SK-N-SH (cell line): ENCODE measurements around the gene PQBP1.

Experiments used
- CHD2 ChIP-seq: fragments of 150-350 bp; IDR thresholded peaks from 2 replicates; pipeline ENCODE4 v1.6.1; 2018; ENCODE audit warnings: low read length; ENCODE audit not compliant: partially characterized antibody
- EP300 ChIP-seq, 2 experiments: IDR thresholded peaks; 2 replicates each; pipeline versions ENCODE4 v1.4.0 to v1.6.1; 2012; ENCODE audit warnings: borderline replicate concordance in 1 of 2, low read depth in 1 of 2, low read length in 1 of 2
- GABPA ChIP-seq: IDR thresholded peaks from 2 replicates; pipeline ENCODE4 v1.4.0; 2012; ENCODE audit warnings: low read depth, mild to moderate bottlenecking
- POLR2AphosphoS5 ChIP-seq: IDR thresholded peaks from 2 replicates; pipeline ENCODE4 v1.6.1; 2012; ENCODE audit warnings: low read depth, low read length
- RCOR1 ChIP-seq: fragments of 150-350 bp; IDR thresholded peaks from 2 replicates; pipeline ENCODE4 v1.6.1; 2017; ENCODE audit warnings: antibody characterized with exemption, low read length
- RFX5 ChIP-seq: IDR thresholded peaks from 2 replicates; pipeline ENCODE4 v1.6.1; 2012; ENCODE audit warnings: mild to moderate bottlenecking, improper control_type of control experiment, low read length
- TAF1 ChIP-seq: IDR thresholded peaks from 2 replicates; pipeline ENCODE4 v1.6.1; 2012; ENCODE audit warnings: low read depth, mild to moderate bottlenecking, low read length, moderate library complexity, borderline replicate concordance
- TCF12 ChIP-seq: IDR thresholded peaks from 2 replicates; pipeline ENCODE4 v1.4.0; 2012
- TF ChIP-seq, protein P1 (sequence below): fragments of 200-600 bp; sonication (generic); IDR thresholded peaks from 2 replicates; pipeline ENCODE4 v1.6.1; 2017; ENCODE audit warnings: antibody characterized with exemption, mild to moderate bottlenecking, moderate library complexity

DNA sequence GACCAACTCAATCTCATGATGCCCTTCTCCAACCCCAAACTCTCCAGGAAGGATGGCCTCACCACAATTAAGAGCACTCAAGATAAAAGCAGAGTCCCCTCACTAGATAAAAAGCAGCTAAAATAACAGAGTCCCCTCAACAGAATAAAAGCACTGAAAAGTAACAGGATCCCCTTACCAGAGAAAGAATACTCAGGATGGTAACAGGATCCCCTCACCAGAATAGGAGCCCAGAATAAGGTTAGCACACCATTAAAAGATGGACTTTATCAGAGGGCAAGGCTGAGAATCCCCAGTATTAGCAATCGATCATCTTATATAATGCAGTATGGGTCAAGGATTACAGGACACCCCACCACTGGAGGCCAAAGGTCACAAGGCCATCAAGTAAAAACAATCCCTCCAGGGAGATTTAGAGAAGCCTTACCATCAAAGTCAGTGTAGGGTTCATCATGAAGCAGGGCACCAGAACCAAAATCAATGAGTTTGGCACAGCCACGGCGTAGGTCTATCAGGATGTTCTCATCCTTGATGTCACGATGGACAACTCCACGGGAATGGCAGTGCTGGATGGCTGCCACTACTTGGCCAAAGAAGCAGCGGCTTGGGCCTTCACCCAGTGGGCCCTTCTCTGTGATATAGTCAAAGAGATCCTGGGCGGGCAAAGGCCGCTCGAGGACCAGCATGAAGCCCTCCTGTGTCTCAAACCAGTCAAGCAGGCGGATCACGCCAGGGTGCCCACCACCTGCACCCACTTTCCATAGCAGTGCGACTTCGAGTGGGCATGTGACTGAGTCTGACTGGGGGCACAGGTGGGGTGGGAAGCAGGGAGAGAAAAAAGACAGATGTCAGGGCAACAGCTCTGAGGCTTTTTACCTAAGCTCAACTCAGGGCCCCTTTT lies 17.1 kb downstream of the PQBP1 start:
- TF ChIP-seq, protein P1, sequence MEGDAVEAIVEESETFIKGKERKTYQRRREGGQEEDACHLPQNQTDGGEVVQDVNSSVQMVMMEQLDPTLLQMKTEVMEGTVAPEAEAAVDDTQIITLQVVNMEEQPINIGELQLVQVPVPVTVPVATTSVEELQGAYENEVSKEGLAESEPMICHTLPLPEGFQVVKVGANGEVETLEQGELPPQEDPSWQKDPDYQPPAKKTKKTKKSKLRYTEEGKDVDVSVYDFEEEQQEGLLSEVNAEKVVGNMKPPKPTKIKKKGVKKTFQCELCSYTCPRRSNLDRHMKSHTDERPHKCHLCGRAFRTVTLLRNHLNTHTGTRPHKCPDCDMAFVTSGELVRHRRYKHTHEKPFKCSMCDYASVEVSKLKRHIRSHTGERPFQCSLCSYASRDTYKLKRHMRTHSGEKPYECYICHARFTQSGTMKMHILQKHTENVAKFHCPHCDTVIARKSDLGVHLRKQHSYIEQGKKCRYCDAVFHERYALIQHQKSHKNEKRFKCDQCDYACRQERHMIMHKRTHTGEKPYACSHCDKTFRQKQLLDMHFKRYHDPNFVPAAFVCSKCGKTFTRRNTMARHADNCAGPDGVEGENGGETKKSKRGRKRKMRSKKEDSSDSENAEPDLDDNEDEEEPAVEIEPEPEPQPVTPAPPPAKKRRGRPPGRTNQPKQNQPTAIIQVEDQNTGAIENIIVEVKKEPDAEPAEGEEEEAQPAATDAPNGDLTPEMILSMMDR, result no peak
- no peak for TF ChIP-seq RFX5
- TF ChIP-seq POLR2AphosphoS5, result no peak
- TF ChIP-seq TAF1, result no peak
- no peak for TF ChIP-seq CHD2
- no peak for TF ChIP-seq TCF12
- TF ChIP-seq GABPA, result no peak
- TF ChIP-seq RCOR1, result no peak
- no peak for TF ChIP-seq EP300 (IDR thresholded peaks at IDR 0.05; ENCODE audit: borderline replicate concordance in 1 of 2, low read depth in 1 of 2, low read length in 1 of 2)
